RWPE2 (cell line): ENCODE results near the gene SLC26A6.

Source experiments
- ATAC-seq: fragments of 200-7000 bp; cut with Tn5 transposase; 3 replicates; pipeline ENCODE4 v1.9.1; 2021; ENCODE audit warnings: low read depth
- DNase-seq: peaks from one replicate; pipeline ENCODE4 v3.0.0-alpha.2; 2020; ENCODE audit warnings: low spot score
- H3K27ac ChIP-seq: fragments of 450-650 bp; 2 replicates; pipeline ENCODE4 v1.5.1; 2017; ENCODE audit warnings: mild to moderate bottlenecking; ENCODE audit not compliant: poor library complexity, severe bottlenecking
- H3K27me3 ChIP-seq: fragments of 250-450 bp; sonication (Bioruptor Pico); 2 replicates; pipeline ENCODE4 v1.5.1; 2021; ENCODE audit warnings: mild to moderate bottlenecking, moderate library complexity; ENCODE audit not compliant: insufficient read depth, poor library complexity, severe bottlenecking
- H3K36me3 ChIP-seq: fragments of 250-450 bp; sonication (Bioruptor Pico); 2 replicates; pipeline ENCODE4 v1.5.1; 2020; ENCODE audit warnings: low read depth, mild to moderate bottlenecking, moderate library complexity
- H3K4me1 ChIP-seq: fragments of 250-450 bp; sonication (Bioruptor Pico); 2 replicates; pipeline ENCODE4 v1.5.1; 2021; ENCODE audit warnings: mild to moderate bottlenecking, moderate library complexity; ENCODE audit not compliant: insufficient read depth, poor library complexity, severe bottlenecking
- H3K4me3 ChIP-seq: fragments of 250-450 bp; sonication (Bioruptor Pico); 2 replicates; pipeline ENCODE4 v1.5.1; 2021; ENCODE audit warnings: mild to moderate bottlenecking, moderate library complexity; ENCODE audit not compliant: severe bottlenecking
- H3K9me3 ChIP-seq: fragments of 250-450 bp; sonication (Bioruptor Pico); 2 replicates; pipeline ENCODE4 v1.5.1; 2021; ENCODE audit warnings: mild to moderate bottlenecking, moderate library complexity; ENCODE audit not compliant: severe bottlenecking
- TF ChIP-seq, protein P1 (sequence below): fragments of 450-650 bp; IDR thresholded peaks from one replicate; pipeline ENCODE4 v1.5.1; 2017; ENCODE audit warnings: mild to moderate bottlenecking, moderate library complexity; ENCODE audit not compliant: poor library complexity, severe bottlenecking

SLC26A6 gene

DNA sequence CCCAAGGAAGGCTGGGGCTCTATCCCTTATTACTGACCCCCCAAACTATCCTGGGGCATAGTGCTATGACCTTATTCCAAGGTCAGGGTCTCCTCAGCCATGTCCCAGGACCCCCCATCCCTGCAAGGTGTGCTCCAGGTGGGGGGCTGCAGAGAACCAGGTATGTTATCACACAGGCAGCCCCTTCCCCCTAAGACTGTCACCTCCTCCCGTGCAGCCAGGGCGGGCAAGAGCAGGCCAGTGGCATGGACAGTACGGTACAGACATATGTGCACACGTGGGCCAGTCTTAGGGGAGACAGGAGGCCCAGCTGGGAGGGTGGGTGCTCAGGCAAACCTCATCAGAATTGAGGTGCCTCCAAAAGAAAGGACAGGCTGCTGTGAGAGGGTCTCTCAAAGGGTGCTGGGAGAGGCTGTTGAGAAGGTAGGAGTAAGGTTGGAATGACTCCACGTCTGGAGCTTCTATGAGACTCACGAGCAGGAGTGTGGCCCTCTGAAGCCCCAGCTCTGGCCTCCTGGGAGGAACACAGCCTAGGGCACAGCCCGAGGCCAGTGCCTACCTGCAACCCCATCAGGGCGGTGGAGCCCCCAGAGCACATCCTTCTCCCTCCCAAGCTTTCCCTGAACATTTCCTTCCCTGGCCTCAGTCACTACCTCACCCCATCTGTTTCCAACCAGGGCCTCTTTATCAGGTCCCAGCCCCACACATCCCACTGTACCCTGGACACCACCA is 38.4 kb downstream of the SLC26A6 start:
- no peaks in the 10 kb centered on the region for H3K9me3 ChIP-seq
- H3K27ac ChIP-seq: peak overlapping the region; percentile 98
- no peaks in the 10 kb centered on the region for H3K27me3 ChIP-seq
- TF ChIP-seq, protein P1, sequence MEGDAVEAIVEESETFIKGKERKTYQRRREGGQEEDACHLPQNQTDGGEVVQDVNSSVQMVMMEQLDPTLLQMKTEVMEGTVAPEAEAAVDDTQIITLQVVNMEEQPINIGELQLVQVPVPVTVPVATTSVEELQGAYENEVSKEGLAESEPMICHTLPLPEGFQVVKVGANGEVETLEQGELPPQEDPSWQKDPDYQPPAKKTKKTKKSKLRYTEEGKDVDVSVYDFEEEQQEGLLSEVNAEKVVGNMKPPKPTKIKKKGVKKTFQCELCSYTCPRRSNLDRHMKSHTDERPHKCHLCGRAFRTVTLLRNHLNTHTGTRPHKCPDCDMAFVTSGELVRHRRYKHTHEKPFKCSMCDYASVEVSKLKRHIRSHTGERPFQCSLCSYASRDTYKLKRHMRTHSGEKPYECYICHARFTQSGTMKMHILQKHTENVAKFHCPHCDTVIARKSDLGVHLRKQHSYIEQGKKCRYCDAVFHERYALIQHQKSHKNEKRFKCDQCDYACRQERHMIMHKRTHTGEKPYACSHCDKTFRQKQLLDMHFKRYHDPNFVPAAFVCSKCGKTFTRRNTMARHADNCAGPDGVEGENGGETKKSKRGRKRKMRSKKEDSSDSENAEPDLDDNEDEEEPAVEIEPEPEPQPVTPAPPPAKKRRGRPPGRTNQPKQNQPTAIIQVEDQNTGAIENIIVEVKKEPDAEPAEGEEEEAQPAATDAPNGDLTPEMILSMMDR: no peak
- peaks cover 48% of the 10 kb centered on the region for H3K4me1 ChIP-seq
- H3K4me3 ChIP-seq: no peak overlapping the region
- no peak for ATAC-seq
- no peak for DNase-seq
- H3K36me3 ChIP-seq: peaks cover 59% of the 10 kb centered on the region

DNA sequence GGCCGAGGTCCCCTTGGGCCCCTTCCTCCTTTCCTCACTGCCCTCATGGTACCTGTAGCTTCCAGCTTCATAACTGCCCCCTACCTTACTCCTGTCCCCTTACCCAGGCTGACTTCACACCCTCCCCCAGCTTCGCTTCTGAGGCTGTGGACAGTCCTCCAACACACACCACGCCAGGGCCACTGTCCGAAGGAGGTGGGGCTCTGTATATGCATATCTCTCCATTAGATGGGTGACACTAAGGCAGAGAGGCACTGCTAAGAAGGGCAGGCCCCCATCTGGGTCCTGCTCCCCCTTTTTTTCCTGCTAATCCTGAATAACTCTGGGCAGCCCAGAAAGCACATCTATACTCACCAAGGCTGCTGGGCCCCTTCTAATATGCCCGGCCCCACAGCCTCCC is 39.1 kb downstream of the SLC26A6 start:
- peaks cover 60% of the 10 kb centered on the region for H3K36me3 ChIP-seq
- peaks cover 48% of the 10 kb centered on the region for H3K4me1 ChIP-seq
- DNase-seq (no peak), ATAC-seq (no peak)
- no peaks in the 10 kb centered on the region for H3K27me3 ChIP-seq
- H3K4me3 ChIP-seq: no peak overlapping the region
- TF ChIP-seq, protein P1: no peak
- peak overlapping the region; percentile 98 for H3K27ac ChIP-seq
- no peaks in the 10 kb centered on the region for H3K9me3 ChIP-seq

DNA sequence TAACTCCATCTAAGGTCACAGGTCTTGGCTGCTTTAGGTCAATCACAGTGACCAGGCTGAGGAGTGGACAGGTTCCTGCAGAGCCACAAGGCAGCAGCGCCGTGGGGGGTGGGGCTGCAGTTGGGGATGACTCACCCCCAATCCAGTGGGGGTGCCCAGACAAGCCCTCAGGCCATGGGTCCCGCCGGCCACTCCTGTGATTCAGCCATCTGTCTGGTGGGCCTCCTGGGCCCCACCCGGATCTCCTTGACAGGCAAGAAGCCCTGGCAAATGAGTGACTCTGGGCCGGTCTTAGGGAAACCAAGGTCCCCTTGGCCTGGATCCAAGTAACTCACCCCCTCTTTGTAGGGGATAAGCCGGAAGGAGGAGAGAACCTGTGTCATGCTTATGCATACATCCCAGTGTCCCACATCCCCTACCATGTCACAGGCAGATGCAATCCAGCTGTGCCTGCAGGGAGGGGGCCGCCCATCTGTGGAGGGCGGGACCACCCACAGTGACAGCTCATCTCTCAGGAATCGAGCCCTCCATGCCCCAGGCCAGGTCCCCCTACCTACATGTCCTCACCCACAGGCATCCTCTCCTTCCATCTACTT is 39.6 kb downstream of the SLC26A6 start:
- ATAC-seq: peak; percentile 40
- H3K4me1 ChIP-seq: peaks cover 48% of the 10 kb centered on the region
- peak; percentile 98 for DNase-seq
- no peaks in the 10 kb centered on the region for H3K9me3 ChIP-seq
- H3K4me3 ChIP-seq: peak overlapping the region; percentile 77
- H3K36me3 ChIP-seq: peaks cover 60% of the 10 kb centered on the region
- peak overlapping the region; percentile 98 for H3K27ac ChIP-seq
- TF ChIP-seq, protein P1: no peak
- no peaks in the 10 kb centered on the region for H3K27me3 ChIP-seq

DNA sequence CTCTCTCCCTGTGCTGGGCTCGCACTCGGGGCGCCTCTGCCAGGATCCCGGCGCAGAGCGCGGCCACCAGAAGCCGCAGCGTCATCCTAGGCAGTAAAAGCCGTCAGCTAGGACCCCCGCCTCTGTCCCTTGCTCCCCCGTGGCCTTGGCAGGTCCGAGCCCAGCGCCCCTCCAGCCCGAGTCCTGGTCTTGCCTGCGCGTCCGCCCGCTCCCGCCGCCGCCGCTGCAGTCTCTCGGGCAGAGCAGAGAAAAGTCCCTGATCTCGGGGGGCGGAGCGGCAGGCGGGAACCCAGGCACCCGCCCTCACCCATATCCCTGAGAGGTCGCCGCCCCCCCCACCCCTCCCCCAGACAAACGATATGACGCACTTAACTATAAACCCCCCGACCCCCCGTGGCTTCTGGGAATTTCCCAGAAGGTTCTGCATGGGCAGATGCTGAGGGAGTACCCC is 40.2 kb downstream of the SLC26A6 start, which contains the start of gene COL7A1:
Gene COL7A1, minus strand, starts transcription at position 255 of the 451 bp plus-strand sequence. Its CDS starts 170 bp downstream, at position 85.
- peaks cover 60% of the 10 kb centered on the region for H3K36me3 ChIP-seq
- H3K27me3 ChIP-seq: no peaks in the 10 kb centered on the region
- ATAC-seq (0 out of 3 replicates have a peak, but pooled peaks have one; percentile 4), DNase-seq (no peak)
- H3K4me1 ChIP-seq: peaks cover 43% of the 10 kb centered on the region
- H3K4me3 ChIP-seq: peak within 1 kb of the TSS; percentile 77
- H3K9me3 ChIP-seq: no peaks in the 10 kb centered on the region
- TF ChIP-seq, protein P1: no peak
- H3K27ac ChIP-seq: peak within 1 kb of the TSS; percentile 98
